NCI-H345 treated with DMSO at 0.1 percent for 48 hours (cell line): ENCODE data around the gene ILK.

Experiments used
- DNase-seq: peaks from one replicate; lab custom pipeline; 2025; ENCODE audit not compliant: unreplicated experiment; lab: John Stamatoyannopoulos, UW

The ILK gene

DNA sequence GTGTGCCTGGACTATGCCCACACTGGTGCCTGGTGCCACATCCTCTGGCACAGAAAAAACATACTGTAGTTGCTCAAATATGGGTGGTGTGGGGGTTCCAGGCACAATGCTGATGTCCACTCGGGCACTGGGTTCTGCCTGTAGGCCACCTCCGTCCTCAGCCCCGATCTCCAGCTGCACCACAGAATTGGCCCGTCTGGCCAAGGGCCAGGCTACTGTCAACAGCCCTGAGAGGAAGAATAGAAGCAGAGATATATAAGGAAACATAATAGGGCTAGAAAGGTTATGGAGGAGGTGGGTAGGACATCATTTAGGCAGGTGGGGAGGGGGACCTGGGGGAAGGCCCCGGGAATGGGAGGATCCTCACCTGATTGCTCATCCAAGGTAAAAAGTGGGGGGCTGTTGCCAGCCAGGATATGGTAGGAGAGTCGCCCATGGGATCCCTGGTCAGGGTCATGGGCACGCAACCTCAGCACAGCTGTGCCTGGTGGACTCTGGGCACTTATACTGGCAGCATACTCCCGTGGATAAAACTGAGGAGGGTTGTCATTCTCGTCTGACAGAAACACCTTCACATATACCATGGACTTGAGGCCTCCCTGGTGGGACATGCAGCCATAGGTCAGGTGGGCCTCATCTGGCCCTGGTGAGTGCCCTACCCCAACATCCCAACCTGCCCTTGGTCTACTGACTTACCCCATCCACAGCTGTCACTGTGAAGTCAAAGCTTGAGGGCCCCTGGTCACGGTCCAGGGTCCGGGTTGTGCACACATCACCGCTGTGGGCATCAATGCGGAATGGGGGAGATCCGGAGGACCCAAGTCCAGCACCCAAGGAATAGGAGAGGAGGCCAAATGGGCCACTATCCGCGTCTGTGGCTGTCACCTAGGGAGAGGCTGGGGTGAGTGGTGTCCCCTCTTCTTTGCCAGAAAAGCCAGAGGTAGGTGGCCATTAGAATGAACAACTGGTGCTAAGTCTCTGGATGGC, 30.1 kb downstream of the ILK start:
- DNase-seq, result no peak

DNA sequence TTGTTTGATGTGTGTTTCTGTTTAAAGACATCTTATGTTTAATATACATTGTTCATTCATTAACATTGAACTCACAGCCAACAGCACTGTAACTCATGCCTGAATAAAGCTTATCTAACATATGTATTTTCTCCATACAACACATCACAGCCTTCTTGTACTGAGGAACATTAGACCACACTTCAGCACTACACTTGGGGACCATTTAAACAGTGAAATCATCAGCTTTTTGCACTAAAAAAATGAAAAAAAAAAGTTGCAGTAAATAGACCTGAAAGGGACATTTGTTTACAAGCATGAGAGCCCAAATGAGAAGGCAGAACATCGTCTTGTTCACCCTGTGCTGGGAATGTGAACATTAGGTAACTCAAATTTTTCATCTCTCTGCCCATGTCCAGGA, 31.0 kb downstream of the ILK start:
- no peak for DNase-seq

DNA sequence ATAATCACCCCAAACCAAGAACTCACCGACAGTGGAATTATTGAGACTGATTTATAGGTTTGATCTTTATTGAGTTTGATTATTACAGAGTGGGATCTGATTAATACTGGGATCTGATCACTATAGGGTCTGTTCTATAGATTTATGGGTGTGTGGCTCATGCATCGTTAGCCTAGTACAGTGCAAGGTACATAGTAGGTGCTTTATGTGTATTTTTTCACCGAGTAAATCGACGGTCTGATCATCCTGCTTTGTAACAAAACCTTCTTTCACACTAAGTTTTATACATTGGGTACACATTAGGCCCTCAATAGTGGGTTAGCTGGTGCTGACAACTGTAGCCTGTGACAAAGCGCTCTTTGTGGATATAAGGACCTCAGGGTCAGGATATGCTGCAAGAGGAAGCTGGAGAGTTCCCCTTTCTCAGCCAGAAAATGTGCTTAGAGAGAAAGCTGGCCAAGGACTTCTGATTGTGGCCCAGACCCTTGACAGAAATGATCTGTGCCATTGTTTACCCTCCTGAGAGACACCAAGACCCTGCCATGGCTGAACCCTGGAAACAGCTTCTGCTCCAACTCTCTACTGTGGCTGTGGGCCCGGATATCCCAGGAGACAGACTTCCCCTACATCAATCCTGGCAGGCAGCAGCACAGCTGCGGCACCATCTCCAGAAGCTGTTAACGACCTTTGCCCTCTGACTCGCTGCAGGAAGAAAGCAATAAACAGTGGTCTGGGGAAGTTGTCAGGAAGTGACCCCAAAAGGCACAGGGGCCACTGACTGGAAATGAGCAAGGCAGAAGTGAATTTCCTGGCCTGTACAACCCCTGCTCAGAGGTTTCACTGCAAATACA, 31.7 kb downstream of the ILK start:
- DNase-seq, result no peak

GRCh38 chr11:6636480-6636879, 32.9 kb downstream of the ILK start:
- DNase-seq, result no peak

- DNase-seq, result no peak
Observed at GRCh38 chr11:6637871-6638270, 34.3 kb downstream of the ILK start.

DNA sequence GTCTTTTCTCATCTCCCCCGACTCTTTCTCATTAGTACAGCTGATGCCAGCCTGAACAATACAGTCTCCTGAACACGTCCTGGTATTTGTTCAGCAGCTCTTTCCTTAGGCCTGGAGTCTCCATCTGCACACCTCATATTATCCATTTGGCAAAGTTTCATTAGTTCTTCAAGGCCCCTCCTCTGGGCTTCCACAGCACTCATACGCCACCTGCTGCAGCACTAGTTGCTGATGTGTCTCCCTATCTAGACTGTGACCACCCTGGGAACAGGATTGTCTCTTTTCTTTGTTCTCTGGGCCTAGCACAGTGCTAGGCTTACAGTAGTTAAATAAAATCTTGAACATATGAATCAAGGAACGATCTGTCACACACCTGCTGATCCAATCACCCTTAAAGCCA, 34.9 kb downstream of the ILK start:
- no peak for DNase-seq

DNA sequence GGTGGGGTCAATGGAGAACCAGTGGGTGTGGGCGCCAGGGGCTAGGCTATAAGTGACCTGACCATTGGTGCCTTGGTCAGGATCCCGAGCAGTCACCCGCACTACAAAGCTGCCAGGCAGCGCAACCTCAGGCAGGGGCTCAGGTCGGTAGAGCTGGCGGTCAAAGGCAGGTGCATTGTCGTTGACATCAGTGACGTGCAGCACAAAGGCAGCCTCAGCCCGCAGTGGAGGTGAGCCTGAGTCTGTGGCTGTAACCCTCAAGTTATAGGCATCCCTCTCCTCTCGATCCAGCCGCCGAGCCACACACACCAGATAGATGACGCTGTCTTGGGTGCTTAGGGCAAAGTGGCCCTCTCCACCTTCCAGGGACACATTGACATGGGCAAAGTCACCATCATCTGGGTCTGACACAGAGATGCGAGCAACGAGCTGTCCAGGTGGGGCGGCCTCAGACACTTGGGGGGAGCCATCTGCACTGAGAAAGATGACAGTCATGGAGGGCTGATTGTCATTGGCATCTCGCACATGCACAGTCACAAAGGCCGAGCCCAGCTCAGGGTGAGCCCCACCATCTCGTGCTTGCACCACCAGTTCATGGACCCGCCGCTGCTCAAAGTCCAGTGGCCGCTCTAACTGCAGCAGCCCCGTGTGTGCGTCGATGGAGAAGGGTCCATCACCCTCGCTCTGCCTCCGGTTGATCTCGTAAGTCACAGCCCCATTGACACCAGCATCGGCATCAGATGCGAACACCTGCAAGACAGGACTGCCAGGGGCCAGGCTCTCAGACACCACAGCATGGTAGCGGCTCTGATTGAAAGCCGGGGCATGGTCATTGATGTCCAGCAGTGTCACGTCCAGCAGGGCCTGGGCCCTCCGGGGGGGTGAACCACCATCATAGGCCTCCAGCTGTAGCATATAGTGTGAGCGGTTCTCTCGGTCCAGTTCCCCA, 36.7 kb downstream of the ILK start:
- DNase-seq, result no peak

- DNase-seq, result no peak
Observed at GRCh38 chr11:6640985-6641701, 37.6 kb downstream of the ILK start.

DNA sequence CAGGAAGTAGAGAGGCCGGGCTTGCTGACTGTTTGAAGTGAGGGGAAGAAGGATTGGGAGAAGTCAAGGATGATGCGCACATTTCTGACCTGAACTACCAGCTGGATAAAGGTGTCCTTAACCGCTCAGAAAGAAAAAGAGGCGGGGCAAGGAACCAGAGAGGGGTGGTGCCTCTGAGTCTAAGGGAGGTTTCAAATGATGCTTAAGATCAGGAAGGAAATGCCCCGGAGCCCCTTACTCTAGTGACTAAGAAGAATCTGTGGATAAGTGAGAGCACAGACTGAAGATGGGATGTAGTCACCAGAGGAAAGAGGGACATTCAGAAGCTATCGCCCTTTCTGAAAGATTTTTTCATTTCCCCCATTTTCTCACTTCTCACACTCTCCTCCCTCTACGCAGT, 39.4 kb downstream of the ILK start:
- DNase-seq, result no peak

DNA sequence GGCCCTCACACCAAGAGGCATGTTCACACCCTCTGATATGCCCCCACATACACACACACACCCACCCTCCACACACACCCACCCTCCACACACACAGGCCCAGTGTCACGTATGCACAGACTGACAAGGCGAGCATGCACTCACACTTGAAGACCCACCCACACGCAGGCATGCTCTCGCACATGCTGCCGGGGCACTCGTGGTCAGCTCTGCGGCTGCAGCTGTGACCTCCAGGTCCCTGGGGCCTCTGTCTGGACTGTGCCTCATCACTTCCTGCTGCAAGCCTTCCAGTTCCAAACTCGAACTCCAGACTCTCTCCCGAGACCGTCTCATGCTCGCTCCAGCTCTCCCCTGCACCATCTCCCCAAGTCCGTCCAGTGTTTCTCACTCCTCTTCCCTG, 42.5 kb downstream of the ILK start:
- DNase-seq, result no peak

- DNase-seq, result no peak
Observed at GRCh38 chr11:6646576-6646917, 43.0 kb downstream of the ILK start.

DNA sequence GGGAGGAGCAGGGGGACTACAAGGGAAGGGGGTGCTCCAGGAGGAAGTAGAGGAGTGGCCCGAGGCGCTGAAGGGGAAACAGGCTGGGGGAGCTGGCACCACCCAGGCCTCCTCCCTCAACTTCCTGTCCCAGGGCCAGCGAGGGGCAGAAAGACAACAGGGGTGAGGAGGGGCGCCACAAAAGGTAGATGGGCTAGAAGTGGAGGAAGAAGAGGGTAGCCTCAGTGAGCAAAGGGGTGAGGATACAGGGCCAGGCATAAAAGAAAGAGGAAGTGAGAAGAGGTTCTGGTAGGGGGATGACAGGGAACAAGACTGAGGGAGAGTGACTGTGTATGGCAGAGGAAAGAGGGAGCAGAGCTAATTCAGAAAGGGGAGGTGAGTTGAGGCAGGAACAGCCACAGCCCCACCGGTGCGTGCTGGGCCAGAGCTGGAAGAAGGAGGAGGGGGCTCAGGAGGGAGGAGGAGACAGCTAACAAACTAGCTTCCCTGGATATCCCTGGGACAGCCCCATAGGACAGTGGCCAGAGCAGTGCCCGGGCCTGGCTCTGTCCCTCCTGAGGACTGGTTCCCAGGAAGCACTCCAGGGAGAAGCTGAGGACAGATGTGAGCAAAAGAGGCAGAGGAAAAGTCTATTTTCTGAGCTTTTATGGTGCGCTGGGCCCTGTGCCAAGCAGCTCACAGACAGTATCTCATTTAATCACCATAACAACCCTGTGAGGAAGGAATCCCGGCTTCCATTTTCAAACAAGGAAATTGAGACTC, 43.5 kb downstream of the ILK start:
- no peak for DNase-seq

DNA sequence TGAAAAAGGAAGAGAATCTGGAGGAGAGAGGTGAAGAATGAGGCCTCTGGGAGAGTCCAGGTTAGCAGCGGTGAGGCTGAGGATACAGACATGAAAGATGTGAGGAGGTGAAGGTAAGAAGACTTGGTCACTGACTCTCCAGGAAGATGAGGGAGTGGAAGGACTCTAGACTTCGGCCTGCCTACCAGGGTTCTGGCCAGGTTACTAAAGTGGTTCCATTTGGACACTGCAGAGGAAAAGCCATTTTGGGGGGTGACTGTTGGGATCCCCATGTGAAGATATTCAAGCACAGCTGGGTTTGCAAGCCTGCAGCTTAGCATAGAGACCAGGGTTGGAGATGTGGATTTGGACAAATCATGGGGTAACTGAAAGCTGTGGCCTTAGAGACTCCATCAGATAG, 44.3 kb downstream of the ILK start:
- no peak for DNase-seq

- DNase-seq, result no peak
Observed at GRCh38 chr11:6648501-6648900, 44.9 kb downstream of the ILK start.

DNA sequence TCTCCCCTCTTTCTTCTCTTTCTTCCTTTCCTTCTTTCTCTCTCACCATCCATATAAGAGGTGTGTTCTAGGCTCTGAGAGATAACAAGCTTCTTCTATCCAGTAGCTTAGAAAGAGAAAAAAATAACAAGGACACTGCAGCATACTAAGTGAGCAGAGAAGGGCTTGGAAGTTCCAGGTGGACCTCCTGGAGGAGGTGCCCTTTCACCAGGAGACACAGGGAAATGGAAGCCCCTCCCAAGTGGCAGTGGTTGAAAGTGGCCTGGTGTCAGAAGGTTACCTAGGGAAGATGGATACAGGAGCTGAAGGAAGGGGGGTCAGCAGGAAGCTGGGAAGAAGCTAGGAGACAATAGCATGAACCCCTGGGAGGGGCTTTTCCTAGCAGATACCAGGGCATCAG, 46.5 kb downstream of the ILK start:
- DNase-seq, result no peak

- no peak for DNase-seq
Observed at GRCh38 chr11:6650980-6651379, 47.4 kb downstream of the ILK start.

DNA sequence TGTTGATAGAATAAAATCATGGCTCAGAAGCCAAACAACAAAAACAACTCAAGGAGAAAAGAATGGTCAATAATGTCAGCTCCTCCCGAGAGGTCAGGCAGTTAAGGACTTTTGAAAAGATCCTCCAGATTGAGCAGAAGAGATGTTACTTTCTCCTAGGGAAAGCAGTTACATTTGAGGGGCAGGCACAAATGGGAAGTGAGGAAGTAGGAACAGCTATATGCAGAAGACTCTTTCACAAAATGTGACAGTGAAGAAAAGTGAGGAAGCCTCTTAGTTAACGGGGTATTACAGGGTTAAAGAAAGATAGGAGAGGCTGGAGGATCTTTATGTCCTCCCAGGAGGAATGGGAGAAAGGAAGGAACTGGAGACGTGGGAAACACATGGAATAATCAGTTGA, 48.6 kb downstream of the ILK start:
- no peak for DNase-seq

DNA sequence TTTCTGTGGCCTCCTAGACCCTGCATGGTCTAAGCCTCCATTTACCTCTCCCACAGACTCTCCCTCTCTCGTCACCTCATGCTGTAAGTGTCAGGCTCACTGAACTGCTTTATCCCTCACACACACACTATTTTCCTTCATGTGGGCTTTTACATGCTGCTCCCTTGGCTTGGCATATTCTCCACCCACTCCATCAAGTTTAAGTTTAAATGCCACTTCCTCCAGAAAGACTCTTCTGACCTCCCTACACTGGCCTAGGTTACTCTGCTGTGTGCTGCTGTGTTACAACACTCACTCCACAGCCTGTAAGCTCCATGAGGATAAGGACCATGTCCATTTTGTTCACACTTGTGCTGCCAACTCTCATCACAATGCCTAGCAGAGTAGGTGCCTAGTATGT, 49.5 kb downstream of the ILK start:
- no peak for DNase-seq

GRCh38 chr11:6653656-6654055, 50.1 kb downstream of the ILK start:
- DNase-seq, result no peak
